GM18526 (cell line): ENCODE results near the gene TFAP2D.

Experiments used
- POLR2A ChIP-seq: IDR thresholded peaks from 3 replicates; pipeline ENCODE4 v1.6.1; 2011; ENCODE audit not compliant: insufficient read length; ENCODE audit errors: extremely low read depth

TFAP2D gene

DNA sequence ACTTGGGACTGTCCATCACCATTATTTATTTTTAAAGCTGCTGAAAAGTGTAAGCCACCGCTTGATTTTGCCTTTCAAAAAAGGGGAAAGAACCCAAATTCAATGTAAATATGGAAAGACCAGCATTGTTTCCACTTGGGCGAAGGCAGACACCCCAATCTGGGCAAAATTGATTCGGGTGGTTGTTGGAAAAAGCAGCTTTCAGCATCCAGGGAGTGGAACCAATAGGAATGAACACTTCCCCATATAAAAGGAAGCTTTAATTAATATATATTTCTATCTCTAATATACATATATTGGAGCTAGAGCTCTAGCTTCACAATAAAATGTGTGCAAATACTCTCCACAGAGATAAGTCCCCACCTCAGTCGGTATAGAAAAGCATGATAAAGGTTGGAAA is at the start of gene TFAP2D:
Gene TFAP2D, plus strand, starts transcription at position 301 of the 400 bp plus-strand sequence. CDS start 530 bp downstream, outside the sequence.
- no peak for TF ChIP-seq POLR2A

DNA sequence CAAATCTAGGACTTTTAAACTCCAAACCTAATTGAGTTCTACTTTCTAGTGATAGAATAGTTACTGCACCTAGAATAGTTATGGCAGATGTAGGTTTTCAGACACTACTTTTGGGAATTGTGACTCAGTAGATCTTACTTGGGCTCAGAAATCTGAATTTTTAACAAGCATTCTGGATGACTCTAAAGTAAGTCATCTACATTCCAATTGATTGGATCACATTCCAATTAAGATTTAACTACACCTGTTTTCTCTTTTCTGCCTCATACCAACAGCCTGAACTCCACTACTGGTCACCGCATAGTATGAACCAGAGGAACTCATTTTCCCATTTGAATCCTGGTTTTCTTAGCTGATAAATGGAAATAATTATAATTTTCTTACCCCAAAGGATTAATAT is 49.5 kb upstream of the TFAP2D start:
- TF ChIP-seq POLR2A: no peak

DNA sequence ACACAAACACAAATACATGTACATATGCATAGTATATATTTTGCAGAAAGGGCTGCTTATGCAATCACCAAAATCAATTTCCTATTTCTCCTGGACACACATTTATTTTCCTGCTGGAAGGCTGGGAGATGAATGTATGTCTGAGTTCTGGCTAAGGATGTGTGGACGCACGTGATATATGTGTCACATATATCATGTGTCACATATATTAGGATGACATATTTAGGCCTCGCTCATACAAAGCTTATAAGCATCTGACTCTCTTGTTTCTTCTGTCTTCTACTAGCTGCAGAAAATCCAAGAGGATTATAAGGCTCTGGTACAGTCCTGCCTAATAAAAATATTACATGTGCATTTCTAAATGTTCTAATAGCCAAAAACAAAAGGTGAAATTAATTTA is 47.2 kb upstream of the TFAP2D start:
- TF ChIP-seq POLR2A: no peak

DNA sequence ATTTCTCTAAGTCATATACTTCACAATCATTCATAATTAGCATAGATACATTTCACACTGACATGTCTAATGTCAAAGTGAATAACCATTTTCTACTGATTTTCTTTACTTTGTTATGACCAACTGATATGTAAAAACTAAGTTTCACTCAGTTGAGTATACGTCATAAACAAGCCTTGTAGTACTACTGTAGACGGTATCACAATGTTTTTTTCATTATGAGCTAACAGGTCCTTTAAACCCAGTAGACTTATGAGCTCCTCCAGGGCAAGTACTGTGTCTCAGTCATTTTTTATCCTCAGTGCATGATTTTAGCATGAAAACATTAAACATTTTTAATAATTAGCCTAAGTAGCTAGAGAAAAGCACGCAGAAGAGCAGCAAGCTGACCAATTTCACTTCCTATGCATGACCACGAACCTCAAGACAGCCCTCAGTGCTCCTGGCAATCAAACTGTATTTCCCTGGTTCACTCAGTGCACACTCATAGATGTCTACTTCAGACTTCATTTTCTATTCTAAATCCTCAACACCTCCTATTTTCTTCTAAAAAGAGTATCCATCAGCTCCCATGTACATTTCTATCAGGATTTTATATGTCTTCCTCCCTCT is 32.0 kb upstream of the TFAP2D start:
- no peak for TF ChIP-seq POLR2A

DNA sequence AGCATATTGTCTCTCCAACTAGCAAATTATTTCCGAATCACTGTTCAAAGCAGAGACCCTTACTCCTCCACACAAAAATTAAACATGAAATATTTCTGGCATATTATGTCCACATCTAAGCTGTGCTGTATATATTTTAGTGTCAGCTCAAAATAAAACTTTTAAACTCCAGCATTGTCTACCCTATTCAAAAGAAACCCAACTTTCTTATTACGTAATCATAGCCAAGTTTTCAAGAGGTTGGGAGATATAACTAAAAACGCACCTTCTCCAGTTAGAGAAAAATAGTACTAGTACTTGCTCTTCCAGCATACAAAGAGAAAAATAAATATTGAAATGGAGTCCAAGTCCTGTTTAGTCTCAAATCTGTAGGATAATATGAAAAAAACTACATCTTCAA is 24.1 kb upstream of the TFAP2D start:
- no peak for TF ChIP-seq POLR2A

DNA sequence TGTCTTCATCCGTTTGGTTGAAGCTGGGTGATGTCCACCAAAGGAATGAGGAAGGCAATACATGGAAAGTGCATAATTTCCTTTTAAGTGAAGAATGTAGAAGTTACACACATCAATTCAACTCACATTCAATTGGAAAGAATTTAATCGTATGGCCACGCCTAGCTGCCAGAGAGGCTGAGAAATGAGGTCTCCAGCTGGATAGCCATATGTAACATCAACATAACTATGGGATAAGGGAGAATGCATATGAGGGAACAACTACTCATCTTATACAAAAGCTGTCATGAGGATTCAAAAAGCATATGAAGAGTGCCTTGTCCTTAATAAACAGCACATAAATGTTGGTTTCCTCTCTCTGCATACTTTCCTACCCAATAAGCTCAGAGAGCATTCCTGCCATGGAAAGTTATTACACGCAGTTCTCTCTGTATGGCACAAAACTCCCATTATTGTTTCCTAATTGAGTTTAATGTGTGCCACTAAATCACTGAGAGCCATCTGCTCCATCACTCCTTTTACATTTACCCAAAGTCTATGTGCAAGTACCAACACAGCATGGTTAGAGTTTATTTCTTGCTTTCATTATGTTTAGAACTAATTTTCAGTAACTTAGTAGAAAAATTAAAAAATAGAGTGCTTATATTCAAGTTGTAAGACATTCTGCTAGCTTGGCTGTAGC is 21.4 kb upstream of the TFAP2D start:
- TF ChIP-seq POLR2A: no peak

DNA sequence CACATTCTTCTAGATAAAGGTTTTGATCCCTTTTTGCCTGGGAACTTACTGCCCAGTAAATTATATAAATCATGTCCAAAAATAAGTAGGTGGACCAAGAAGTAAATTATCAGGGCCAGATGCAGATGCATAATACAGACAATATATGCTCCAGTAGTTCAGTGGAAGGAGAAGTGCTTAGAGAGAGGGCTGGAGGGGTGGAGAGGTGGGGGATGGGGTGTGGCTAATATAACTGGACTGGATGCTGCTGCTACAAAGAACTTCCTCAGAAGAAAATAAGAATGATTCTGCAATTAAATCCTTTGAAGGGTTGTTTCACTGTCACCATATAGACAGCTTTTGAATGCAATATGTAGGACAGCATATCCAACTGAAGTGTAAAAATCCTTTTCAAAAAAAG is 14.8 kb upstream of the TFAP2D start:
- no peak for TF ChIP-seq POLR2A

DNA sequence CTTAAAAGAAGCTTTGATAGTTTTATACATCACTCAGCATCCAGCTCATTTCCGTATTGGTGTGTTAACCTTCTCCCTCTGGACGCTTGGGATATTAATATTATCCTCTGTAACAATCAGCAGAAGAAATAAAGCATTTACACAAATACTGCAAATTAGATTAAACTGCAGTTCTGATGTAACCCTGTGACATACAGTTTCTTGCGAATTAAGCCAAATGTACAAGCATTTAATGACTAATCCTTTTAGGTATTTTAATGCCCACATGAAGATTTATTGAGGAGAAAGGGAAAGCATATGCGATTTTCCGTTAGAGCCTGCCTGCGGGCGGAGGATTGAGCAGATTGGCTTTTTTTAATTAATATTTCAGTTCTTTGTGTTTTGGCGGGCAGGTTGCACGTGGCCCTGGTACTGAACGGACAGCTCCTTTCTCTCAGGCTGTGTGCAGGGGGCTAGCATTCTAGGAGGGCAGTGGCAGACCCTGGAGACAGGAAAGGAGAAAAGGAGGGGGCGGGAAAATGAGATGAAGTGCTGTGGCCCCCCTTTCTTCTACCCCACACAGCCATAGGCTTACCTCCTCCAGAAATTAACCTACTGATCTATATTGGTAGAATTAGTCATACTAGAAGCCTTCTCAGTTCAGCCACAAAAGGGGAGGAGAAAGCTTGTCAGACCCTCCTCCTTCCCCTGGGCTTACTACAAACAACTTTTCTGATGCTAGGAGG is 14.1 kb upstream of the TFAP2D start:
- no peak for TF ChIP-seq POLR2A

DNA sequence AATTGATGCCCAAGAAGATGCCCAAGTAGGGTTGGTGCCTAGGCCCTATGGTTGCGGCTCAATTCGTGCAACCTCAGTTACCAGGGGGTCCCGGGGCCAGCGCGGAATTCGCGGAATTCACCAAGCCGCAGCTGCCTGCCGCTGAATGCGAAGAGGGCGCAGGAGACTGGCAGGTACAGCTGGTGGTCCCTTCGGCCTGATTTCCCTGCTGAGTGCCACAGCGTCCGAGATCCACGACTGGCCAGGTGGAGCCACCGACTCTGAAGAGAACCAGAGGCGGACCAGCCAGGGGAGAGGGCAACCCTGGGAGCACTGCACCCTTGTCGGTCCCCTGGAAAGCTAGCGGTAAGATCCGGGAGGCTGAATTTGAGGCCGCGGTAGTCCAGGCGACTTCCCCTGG is 6.8 kb upstream of the TFAP2D start:
- TF ChIP-seq POLR2A: no peak

DNA sequence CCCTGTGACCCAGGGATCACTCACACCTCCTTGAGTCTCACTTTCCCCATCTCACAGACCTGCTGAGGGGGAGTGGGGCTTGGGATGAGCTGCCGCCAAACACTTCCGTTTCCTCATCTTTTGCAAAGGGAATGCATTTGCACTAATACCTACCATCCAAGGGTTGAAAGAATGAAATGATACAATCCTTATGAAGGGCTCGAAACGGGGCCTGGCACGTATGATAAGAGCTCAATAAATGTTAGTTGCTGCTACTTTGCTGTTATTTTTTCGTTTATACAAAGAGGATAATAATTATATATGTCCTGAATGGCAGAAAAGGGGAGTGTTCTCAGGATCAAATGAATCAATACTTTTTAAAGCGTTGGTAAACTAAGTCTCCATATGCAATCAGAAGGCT is 6.1 kb upstream of the TFAP2D start:
- no peak for TF ChIP-seq POLR2A

DNA sequence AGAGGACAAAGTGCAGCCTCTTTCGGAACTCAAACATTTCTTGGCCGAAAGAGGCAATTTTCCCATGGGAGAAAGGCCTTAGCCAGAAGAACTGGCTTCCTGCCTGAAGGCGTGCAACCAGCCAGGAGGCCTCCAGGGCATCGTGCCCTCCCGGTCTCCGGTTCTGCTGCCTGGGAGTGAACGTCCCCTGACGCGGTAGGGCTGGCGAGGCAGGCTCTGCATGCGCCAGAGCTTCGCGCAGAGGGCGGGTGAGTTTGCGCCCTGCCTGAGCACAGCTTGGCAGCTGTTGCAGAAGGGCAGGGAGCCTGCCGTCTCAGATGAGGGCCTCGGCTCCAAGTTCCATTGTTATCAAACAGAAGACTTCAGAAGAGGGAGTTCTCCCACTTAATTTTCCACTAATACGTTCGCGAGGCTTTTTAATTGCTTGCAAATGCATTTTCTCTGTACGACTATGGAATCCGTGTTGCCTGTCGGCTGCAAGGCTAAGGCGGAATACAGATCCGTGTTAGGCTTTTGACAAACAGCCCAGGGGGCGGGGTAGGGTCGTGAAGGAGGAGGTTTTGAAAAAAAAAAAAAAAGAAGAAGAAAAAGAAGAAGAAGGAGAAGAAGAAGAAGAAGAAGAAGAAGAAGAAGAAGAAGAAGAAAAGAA is 5.5 kb upstream of the TFAP2D start:
- no peak for TF ChIP-seq POLR2A

DNA sequence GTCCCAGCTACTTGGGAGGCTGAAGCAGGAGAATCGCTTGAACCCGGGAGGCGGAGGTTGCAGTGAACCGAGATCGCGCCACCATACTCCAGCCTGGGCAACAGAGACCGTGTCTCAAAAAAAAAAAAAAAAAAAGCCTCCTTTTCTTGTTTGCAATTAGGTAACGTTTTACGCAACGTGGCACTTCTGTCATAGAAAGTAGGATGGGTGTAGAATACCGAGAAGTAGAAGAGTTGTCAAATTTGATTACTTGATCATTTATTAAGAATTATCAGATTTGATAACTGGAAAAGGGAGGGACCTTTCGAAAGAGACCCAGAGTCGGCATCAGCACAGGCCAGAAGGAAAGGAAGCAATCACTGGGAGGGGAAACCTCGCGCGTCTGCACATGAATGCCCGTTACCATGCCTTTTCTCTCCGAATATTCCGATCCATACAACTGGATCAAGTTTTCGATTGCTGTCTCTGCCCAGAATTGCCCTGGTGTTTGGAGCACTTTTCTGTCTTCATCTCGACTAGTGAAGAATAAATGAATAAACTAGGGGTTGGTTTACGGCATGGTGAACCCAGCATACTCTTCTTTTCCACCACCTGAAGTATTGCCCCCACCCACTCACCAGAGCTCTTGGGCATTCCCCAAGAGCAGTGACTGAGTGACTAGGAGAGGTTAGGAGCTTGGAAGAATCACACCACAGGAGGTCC is 4.5 kb upstream of the TFAP2D start:
- TF ChIP-seq POLR2A: no peak

DNA sequence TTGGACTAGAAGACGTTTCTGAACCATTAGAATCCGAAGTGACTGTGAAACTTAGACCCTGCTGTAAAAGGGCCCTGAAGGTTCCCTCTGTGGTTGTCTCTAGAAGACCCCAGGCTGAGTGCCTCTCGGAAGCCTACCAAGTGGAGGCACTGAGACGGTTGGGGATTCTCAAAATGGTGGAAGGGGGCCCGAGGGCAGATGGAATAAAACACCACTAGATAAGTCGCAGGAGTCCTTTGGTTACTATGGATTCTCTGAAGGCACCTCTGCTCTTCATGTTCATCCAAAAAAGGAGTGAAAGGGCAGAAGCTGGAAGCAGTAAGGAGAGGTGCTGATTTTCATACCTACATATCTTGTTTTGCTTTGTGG is 4.0 kb upstream of the TFAP2D start:
- TF ChIP-seq POLR2A: no peak

DNA sequence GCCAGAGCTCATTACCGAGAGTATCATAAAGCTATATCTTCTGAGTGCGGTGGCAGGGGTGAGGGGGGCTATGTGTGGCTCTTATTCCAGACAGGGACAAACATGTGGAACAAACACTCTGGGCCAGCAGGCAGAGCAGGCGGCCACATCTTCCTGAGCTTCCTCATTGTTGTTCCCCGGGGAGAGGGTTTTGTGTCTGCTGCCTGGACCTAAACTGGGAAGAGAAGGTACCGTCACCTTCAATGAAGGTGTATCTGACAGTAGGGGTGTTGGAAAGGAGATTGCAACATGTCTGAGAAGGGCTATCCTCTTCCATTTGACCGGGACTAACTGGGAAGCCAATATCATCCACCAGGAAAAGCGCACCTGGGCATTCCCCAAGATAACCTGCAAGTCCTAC is 1.6 kb upstream of the TFAP2D start:
- TF ChIP-seq POLR2A: no peak

DNA sequence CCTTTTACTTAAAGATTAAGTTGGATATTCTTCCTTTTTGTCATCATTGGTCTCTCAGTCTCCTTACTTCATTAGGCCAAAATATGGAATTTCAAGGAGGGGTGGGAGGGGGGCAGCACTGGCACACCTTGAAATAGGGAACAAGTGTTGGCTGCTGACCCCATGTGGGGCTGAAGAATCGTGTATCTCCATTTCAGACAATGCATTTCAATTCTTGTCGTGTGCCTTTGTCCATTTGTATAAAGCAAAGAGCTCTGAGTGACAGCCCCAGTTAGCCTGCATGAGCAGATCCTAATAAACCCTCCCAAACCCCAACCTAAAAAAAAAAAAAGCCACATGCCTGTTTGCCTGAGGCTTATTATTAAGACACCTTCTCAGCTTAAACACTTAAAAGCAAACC is 1.0 kb upstream of the TFAP2D start:
- no peak for TF ChIP-seq POLR2A

DNA sequence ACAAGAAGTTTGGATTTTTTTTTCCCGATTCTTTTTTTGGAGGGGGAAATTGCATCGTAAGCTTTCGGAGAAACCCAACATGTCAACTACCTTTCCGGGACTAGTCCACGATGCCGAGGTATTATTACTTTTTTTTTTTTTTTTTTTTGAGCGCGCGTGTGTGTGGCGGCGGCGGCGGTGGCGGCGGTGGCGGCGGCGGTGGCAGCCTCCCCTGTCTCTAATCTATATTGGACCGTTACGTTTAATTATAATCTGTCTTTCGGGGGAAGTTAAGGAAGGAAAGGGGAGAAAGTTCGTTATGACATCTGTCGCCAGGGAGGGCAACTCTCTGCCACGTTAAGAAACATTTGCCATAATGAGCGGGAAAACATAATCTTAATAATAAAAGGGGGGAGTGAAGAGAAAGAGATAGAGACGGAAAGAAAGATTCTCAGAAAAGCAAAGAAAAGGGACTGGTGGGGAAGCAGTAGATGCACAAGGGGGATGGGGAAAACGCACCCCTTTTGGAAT is 706 bp downstream of the TFAP2D start:
- no peak for TF ChIP-seq POLR2A
